Measurements from ENCODE around the gene LILRA2.

DNA sequence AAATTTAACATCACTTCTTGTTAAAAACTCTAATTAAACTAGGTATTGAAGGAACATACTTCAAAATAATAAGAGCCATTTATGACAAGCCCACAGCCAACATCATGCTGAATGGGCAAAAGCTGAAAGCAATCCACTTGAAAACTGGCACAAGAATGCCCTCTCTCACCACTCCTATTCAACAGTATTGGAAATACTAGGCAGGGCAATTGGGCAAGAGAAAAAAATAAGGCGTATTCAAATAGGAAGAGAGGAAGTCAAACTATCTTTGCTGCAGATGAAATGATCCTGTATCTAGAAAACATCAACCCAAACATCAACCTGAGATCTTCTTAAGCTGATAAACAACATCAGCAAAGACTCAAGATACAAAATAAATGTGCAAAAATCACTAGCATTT is 41.1 kb downstream of the LILRA2 start:
- TF ChIP-seq, protein P1, sequence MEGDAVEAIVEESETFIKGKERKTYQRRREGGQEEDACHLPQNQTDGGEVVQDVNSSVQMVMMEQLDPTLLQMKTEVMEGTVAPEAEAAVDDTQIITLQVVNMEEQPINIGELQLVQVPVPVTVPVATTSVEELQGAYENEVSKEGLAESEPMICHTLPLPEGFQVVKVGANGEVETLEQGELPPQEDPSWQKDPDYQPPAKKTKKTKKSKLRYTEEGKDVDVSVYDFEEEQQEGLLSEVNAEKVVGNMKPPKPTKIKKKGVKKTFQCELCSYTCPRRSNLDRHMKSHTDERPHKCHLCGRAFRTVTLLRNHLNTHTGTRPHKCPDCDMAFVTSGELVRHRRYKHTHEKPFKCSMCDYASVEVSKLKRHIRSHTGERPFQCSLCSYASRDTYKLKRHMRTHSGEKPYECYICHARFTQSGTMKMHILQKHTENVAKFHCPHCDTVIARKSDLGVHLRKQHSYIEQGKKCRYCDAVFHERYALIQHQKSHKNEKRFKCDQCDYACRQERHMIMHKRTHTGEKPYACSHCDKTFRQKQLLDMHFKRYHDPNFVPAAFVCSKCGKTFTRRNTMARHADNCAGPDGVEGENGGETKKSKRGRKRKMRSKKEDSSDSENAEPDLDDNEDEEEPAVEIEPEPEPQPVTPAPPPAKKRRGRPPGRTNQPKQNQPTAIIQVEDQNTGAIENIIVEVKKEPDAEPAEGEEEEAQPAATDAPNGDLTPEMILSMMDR (conservative IDR thresholded peaks at IDR 0.05; ENCODE audit: low read depth in 2 of 2) = no peak
- TF ChIP-seq EZH2phosphoT487 (IDR thresholded peaks at IDR 0.05; ENCODE audit: unreplicated experiment) (no peak), ZNF331 (CRISPR knock-in tag; IDR thresholded peaks at IDR 0.05; ENCODE audit: low read depth) (no peak), NANOG (IDR thresholded peaks at IDR 0.05; ENCODE audit: borderline replicate concordance) (no peak), EZH2 (IDR thresholded peaks at IDR 0.05; ENCODE audit: low read depth, unreplicated experiment) (no peak), POLR2AphosphoS5 (IDR thresholded peaks at IDR 0.05; ENCODE audit: low read depth) (no peak)
- TF ChIP-seq, protein P2, sequence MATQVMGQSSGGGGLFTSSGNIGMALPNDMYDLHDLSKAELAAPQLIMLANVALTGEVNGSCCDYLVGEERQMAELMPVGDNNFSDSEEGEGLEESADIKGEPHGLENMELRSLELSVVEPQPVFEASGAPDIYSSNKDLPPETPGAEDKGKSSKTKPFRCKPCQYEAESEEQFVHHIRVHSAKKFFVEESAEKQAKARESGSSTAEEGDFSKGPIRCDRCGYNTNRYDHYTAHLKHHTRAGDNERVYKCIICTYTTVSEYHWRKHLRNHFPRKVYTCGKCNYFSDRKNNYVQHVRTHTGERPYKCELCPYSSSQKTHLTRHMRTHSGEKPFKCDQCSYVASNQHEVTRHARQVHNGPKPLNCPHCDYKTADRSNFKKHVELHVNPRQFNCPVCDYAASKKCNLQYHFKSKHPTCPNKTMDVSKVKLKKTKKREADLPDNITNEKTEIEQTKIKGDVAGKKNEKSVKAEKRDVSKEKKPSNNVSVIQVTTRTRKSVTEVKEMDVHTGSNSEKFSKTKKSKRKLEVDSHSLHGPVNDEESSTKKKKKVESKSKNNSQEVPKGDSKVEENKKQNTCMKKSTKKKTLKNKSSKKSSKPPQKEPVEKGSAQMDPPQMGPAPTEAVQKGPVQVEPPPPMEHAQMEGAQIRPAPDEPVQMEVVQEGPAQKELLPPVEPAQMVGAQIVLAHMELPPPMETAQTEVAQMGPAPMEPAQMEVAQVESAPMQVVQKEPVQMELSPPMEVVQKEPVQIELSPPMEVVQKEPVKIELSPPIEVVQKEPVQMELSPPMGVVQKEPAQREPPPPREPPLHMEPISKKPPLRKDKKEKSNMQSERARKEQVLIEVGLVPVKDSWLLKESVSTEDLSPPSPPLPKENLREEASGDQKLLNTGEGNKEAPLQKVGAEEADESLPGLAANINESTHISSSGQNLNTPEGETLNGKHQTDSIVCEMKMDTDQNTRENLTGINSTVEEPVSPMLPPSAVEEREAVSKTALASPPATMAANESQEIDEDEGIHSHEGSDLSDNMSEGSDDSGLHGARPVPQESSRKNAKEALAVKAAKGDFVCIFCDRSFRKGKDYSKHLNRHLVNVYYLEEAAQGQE (IDR thresholded peaks at IDR 0.05; ENCODE audit: unreplicated experiment) = no peak
